ENCODE measurements around the gene MAP3K1.
"Not testable (repeated sequence)": the region's sequence is repeated elsewhere in the genome, so short reads cannot be mapped to it uniquely, and the experiment has no call there.

The MAP3K1 gene

GRCh38 chr5:56814361-56814962 is 887 bp upstream of the MAP3K1 start:
- peak overlapping the region; percentile 86 for H3K4me3 ChIP-seq (ENCODE audit: low read depth, low read length)
- DNase-seq (ENCODE audit: low read depth), result no peak

- no peak for DNase-seq (ENCODE audit: low read depth)
- H3K4me3 ChIP-seq (ENCODE audit: low read depth, low read length), result peak overlapping the region; percentile 86
Measured at GRCh38 chr5:56815658-56816545, 553 bp downstream of the MAP3K1 start.

- H3K4me3 ChIP-seq (ENCODE audit: low read depth, low read length), result peak overlapping the region; percentile 86
- DNase-seq (ENCODE audit: low read depth), result no peak
Measured at GRCh38 chr5:56816546-56817081, 1.3 kb downstream of the MAP3K1 start.

- no peak for DNase-seq (ENCODE audit: low read depth)
- H3K4me3 ChIP-seq (ENCODE audit: low read depth, low read length), result peak overlapping the region; percentile 86
Measured at GRCh38 chr5:56817263-56818014, 2.1 kb downstream of the MAP3K1 start.

GRCh38 chr5:56818450-56819037 is 3.2 kb downstream of the MAP3K1 start:
- no peak for DNase-seq (ENCODE audit: low read depth)
- H3K4me3 ChIP-seq (ENCODE audit: low read depth, low read length), result no peak overlapping the region

GRCh38 chr5:56819060-56819881 is 3.9 kb downstream of the MAP3K1 start:
- no peak overlapping the region for H3K4me3 ChIP-seq (ENCODE audit: low read depth, low read length)
- no peak for DNase-seq (ENCODE audit: low read depth)

GRCh38 chr5:56821868-56822267 is 6.5 kb downstream of the MAP3K1 start:
- not testable (repeated sequence) for H3K4me3 ChIP-seq (ENCODE audit: low read depth, low read length); DNase-seq (ENCODE audit: low read depth)

- H3K4me3 ChIP-seq (ENCODE audit: low read depth, low read length), result no peak overlapping the region
Measured at GRCh38 chr5:56822981-56823380, 7.6 kb downstream of the MAP3K1 start.

GRCh38 chr5:56824019-56824418 is 8.7 kb downstream of the MAP3K1 start:
- no peak for DNase-seq (ENCODE audit: low read depth)
- no peak overlapping the region for H3K4me3 ChIP-seq (ENCODE audit: low read depth, low read length)

More at GRCh38 chr5:56822981-56823380, 7.6 kb downstream of the MAP3K1 start:
- DNase-seq (ENCODE audit: low read depth), result no peak

- no peak for DNase-seq (ENCODE audit: low read depth)
- H3K4me3 ChIP-seq (ENCODE audit: low read depth, low read length), result no peak overlapping the region
Measured at GRCh38 chr5:56825222-56825824, 10.0 kb downstream of the MAP3K1 start.

- DNase-seq (ENCODE audit: low read depth), result no peak
- no peak overlapping the region for H3K4me3 ChIP-seq (ENCODE audit: low read depth, low read length)
Measured at GRCh38 chr5:56827049-56827448, 11.7 kb downstream of the MAP3K1 start.

GRCh38 chr5:56827924-56828323 is 12.6 kb downstream of the MAP3K1 start:
- H3K4me3 ChIP-seq (ENCODE audit: low read depth, low read length), result no peak overlapping the region
- no peak for DNase-seq (ENCODE audit: low read depth)

GRCh38 chr5:56829137-56829908 is 14.0 kb downstream of the MAP3K1 start:
- H3K4me3 ChIP-seq (ENCODE audit: low read depth, low read length), result no peak overlapping the region
- DNase-seq (ENCODE audit: low read depth), result no peak

GRCh38 chr5:56831773-56832172 is 16.4 kb downstream of the MAP3K1 start:
- H3K4me3 ChIP-seq (ENCODE audit: low read depth, low read length), result no peak overlapping the region
- no peak for DNase-seq (ENCODE audit: low read depth)

GRCh38 chr5:56833325-56833724 is 18.0 kb downstream of the MAP3K1 start:
- no peak for DNase-seq (ENCODE audit: low read depth)
- H3K4me3 ChIP-seq (ENCODE audit: low read depth, low read length), result no peak overlapping the region

- no peak for DNase-seq (ENCODE audit: low read depth)
- no peak overlapping the region for H3K4me3 ChIP-seq (ENCODE audit: low read depth, low read length)
Measured at GRCh38 chr5:56837381-56837780, 22.0 kb downstream of the MAP3K1 start.

- H3K4me3 ChIP-seq (ENCODE audit: low read depth, low read length), result no peak overlapping the region
- no peak for DNase-seq (ENCODE audit: low read depth)
Measured at GRCh38 chr5:56837956-56838355, 22.6 kb downstream of the MAP3K1 start.

All from skeletal muscle cell (primary cell).